HG02870 (cell line): ENCODE results near the gene ARHGAP26.
"Not testable (repeated sequence)": the region's sequence is repeated elsewhere in the genome, so short reads cannot be mapped to it uniquely, and the experiment has no call there.

Experiments
- ATAC-seq: cut with Tn5 transposase; IDR thresholded peaks from one replicate; pipeline ENCODE4 v1.9.1; 2021; ENCODE audit warnings: mild to moderate bottlenecking, moderate library complexity; ENCODE audit not compliant: unreplicated experiment

ARHGAP26 gene

GRCh38 chr5:142978726-142979125, 208.5 kb downstream of the ARHGAP26 start:
- no peak for ATAC-seq

- no peak for ATAC-seq
Measured at GRCh38 chr5:142979636-142980035, 209.5 kb downstream of the ARHGAP26 start.

DNA sequence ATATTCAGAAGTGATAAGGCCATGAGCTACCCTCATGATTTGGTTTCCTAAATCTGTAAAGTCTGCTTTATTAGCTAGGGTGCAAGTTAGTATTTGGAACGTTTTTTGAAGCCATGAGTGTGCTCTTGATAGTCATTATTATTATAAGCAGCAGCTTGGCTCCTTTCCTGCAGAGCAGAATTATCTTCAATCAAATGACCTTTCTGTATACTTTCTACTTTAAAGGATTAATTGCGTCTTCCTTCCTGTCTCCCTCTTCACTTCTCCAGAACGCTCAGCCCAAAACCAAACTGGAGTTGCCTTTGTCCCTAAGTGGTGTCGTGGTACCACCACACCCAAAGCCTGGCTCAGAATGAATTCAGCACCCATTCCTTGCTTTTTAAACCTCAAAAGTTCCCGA, 211.3 kb downstream of the ARHGAP26 start:
- no peak for ATAC-seq

DNA sequence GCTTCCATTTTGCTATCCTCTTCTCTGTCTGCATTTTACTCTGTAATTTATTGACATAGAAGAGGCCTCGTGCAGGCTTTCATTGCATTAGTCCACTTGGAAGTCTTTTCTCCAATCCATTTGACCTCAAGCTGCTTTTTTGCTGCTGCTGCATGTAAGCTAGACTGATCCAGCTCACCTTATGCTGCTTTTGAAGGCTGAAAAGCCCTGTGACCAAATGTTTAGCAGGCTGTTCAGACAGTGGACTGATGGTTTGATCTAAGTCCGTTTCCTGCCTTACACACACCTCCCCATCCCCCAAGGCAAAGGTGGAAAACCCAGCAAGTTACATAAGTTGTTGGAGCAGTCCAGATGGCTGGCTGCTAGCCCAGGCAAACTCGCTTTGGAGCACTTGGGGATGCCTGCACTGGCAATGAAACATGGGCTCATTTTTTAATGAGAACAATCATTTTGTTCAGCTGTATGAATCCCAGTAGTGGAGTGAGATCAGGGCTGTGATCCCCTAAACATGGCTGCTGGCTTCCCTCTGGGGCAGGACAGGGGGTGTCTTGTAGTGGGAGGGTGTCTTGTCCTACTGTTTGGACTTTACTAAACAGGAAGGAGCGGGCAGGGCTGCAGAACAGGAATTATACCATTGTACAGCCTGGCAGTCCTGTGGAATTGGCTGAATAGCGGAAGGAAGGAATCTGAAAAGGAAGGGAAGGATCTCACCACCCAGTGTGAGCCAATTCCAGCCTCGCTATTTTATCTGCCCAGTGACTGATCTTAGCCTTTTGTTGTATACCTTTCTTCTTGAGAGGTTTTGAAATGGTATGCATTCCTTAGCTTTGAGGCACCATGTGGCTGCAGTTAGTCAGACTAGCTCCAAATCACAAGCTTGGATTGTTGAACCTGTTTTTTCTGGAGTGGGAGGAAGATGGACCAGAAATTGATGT, 212.0 kb downstream of the ARHGAP26 start:
- ATAC-seq: no peak

DNA sequence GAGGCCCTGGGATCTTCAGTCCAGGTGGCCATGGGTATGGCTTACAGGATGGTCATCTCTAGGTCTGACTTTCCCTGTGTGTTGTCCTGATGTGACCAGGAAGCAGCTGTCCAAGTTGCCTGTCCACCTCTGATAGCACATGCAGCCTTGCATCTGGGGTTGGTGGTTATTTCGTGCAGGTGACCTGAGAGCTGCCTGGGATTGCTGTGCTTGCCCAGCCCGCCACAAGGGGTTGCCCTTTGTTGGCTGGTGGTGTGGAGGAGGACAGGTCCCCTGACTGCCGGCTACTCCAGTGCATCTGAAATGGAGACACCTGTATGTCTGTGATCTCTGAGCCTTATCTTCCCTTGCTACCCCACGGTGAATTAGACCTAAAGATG, 212.6 kb downstream of the ARHGAP26 start:
- ATAC-seq: peak; percentile 62

GRCh38 chr5:142984011-142984410, 213.8 kb downstream of the ARHGAP26 start:
- no peak for ATAC-seq

GRCh38 chr5:142984525-142984924, 214.3 kb downstream of the ARHGAP26 start:
- ATAC-seq: no peak

GRCh38 chr5:142989270-142989669, 219.1 kb downstream of the ARHGAP26 start:
- not testable (repeated sequence) for ATAC-seq

DNA sequence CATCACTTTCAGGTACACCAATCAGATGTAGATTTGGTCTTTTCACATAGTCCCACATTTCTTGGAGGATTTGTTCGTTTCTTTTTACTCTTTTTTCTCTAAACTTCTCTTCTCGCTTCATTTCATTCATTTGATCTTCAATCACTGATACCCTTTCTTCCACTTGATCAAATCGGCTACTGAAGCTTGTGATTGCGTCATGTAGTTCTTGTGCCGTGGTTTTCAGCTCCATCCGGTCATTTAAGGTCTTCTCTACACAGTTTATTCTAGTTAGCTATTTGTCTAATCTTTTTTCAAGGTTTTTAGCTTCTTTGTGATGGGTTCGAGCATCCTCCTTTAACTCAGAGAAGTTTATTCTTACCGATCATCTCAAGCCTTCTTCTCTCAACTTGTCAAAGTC, 219.9 kb downstream of the ARHGAP26 start:
- not testable (repeated sequence) for ATAC-seq

GRCh38 chr5:142994218-142994617, 224.0 kb downstream of the ARHGAP26 start:
- ATAC-seq: no peak

- not testable (repeated sequence) for ATAC-seq
Measured at GRCh38 chr5:142995621-142996020, 225.4 kb downstream of the ARHGAP26 start.

DNA sequence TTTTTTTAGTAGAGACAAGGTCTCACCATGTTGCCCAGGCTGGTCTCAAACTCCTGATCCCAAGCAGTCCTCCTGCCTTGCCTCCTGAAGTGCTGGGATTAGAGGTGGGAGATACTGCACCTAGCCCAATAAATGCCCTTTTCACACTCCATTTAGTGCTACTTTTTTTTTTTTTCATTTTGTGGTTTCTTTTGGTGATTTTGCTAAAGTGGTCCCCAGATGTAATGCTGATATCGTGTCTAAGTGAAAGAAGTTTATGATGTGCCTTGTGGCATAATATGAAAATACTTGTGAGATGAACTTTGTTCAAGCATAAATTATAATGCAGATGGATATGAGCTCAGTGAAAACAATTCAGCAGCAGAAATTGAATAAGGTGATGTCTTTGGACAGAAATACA, 227.4 kb downstream of the ARHGAP26 start:
- no peak for ATAC-seq

DNA sequence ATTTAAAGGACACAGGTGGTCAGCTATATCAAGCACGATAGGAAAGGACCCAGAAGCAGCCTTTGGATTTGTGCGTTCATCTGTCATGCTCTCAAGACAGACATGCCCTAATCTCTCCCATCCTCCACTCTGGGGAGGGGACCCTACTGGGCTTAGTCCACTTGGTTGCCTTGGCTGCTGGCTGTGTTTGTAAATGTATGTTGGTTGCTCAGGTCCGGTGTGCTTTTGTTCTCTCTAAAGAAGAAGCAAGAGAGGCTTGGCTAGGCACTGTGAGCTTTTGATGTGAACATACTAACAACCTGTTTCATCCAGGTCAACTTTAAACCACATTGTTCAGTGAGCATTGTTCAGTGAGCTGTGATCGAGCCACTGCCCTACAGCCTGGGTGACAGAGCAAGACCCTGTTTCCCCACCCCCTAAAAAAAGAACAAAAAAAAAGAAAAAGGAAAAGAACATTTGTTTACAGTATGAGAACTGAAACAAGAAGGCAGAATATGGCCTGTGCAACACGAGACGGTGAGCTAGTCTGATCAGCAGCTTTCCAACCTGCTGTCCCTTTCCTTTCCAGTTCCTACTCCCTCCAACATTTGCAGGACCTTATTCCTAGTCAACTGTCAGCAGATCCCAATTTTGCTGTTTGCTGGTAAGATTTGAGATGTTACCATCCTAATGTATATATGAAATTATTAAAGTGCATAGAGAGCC, 228.3 kb downstream of the ARHGAP26 start:
- peak; percentile 24 for ATAC-seq

GRCh38 chr5:143000551-143000950, 230.4 kb downstream of the ARHGAP26 start:
- ATAC-seq: not testable (repeated sequence)

DNA sequence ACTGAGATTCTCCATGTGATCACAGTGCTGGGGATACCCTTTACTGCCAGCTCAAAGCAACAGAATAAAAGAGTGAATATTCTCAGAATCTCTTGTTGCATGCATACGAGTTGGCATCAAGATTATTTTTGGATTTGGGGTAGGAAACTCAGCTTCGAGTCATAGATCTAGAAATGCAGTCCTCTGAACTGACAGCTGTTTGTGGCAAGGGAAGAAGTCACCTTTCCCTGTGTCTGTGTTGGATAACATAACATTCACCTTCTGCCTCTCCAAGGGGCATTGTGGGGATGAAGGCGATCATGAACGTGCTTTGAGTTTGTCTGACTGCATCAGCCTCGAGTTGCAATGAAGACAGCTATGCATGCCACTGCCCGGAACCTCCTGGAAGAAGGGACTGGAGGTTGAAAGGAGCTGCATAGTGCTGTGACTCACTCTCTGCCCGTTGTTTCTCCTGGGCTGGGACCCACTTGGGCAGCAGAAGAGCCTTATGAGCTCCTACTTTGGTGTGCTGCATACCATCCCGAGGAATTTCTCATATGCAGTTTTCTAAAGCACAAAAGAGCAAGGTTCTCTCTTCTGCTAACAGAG, 231.7 kb downstream of the ARHGAP26 start:
- ATAC-seq: no peak

GRCh38 chr5:143002459-143003327, 232.5 kb downstream of the ARHGAP26 start:
- peak; percentile 78 for ATAC-seq

DNA sequence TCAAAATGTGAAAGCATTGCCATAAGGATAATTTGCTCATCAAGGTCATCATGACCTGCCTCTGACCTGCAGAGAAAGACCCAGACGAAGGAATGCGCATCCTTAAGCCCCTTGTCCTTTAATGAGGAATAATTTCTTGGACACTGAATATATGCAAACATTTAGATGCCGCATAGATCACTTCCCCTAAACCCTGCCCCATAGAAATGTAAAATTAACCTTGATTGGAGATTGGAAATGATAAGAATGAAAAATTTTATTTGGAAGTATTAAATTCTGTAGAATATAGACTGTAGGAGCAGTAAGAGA, 233.1 kb downstream of the ARHGAP26 start:
- no peak for ATAC-seq

- ATAC-seq: peak; percentile 33
Measured at GRCh38 chr5:143004361-143005145, 234.4 kb downstream of the ARHGAP26 start.

- ATAC-seq: no peak
Measured at GRCh38 chr5:143006501-143006900, 236.3 kb downstream of the ARHGAP26 start.

DNA sequence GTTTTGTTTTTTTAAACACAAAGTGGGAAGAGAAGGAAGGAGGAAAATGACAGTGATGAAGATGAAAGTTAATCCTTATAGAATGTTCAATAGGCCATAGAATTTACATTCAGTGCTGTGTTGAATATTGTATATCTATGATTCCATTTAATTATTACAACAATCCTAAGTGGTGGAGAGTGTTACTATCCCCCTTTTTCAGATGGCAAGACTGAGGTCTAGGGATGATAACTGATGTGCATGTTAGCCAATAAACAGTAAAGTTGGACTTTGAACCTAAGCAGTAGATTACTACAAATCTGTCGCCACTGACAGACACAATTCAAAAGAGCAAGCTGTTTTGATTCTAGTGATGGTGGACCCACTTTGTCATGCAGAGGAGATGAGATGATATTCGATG, 237.9 kb downstream of the ARHGAP26 start:
- ATAC-seq: no peak
